SU-DHL-6 (cell line): Measurements from ENCODE around the gene ATP2B2.

ENCODE experiments used
- EZH2phosphoT487 ChIP-seq: fragments of 200-600 bp; sonication (generic), shearing (Covaris generic); conservative IDR thresholded peaks from 2 replicates; pipeline ENCODE4 v1.6.1; 2018; ENCODE audit warnings: mild to moderate bottlenecking, antibody characterized with exemption, low read length, moderate library complexity, mixed read lengths
- TF ChIP-seq, protein P1 (sequence below): fragments of 200-600 bp; sonication (generic); IDR thresholded peaks from one replicate; pipeline ENCODE4 v1.5.1; 2017; ENCODE audit warnings: antibody characterized with exemption, mild to moderate bottlenecking, low read length, moderate library complexity; ENCODE audit not compliant: insufficient read depth, poor library complexity, severe bottlenecking

DNA sequence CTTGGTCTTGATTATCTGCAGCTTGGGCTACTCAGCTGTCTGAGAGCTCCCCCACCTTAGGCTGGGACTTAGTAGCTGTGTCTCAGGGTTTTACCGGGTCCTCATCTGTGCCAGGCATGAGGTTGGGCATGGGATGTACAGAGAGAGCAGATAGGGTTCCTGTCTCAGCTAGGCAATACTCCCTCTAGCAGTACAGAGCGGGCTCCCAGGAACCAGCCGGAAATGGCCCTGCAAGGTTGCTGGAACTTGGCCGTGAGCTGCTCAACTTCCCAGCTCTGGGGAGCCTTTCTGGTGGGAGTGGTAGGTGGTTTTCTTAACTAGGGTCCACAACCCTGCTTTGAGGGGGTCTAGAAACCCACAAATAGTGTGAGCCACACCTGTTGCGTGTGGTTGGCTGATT, 58.3 kb downstream of the ATP2B2 start:
- TF ChIP-seq, protein P1, sequence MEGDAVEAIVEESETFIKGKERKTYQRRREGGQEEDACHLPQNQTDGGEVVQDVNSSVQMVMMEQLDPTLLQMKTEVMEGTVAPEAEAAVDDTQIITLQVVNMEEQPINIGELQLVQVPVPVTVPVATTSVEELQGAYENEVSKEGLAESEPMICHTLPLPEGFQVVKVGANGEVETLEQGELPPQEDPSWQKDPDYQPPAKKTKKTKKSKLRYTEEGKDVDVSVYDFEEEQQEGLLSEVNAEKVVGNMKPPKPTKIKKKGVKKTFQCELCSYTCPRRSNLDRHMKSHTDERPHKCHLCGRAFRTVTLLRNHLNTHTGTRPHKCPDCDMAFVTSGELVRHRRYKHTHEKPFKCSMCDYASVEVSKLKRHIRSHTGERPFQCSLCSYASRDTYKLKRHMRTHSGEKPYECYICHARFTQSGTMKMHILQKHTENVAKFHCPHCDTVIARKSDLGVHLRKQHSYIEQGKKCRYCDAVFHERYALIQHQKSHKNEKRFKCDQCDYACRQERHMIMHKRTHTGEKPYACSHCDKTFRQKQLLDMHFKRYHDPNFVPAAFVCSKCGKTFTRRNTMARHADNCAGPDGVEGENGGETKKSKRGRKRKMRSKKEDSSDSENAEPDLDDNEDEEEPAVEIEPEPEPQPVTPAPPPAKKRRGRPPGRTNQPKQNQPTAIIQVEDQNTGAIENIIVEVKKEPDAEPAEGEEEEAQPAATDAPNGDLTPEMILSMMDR, result no peak
- no peak for TF ChIP-seq EZH2phosphoT487
